HG03045 (cell line): Measurements from ENCODE around the gene RPH3AL.

Experiments used
- ATAC-seq: cut with Tn5 transposase; IDR thresholded peaks from one replicate; pipeline ENCODE4 v1.9.1; 2021; ENCODE audit warnings: mild to moderate bottlenecking, moderate library complexity; ENCODE audit not compliant: unreplicated experiment

RPH3AL gene

GRCh38 chr17:266219-266618 is 86.4 kb downstream of the RPH3AL start:
- ATAC-seq = no peak

GRCh38 chr17:265718-266117 is 86.9 kb downstream of the RPH3AL start:
- ATAC-seq = no peak

- ATAC-seq = no peak
Observed at GRCh38 chr17:263773-264172, 88.8 kb downstream of the RPH3AL start.

- no peak for ATAC-seq
Observed at GRCh38 chr17:263271-263670, 89.3 kb downstream of the RPH3AL start.

GRCh38 chr17:261635-262034 is 91.0 kb downstream of the RPH3AL start:
- no peak for ATAC-seq

- no peak for ATAC-seq
Observed at GRCh38 chr17:260944-261343, 91.7 kb downstream of the RPH3AL start.

- no peak for ATAC-seq
Observed at GRCh38 chr17:260031-260791, 92.4 kb downstream of the RPH3AL start.

GRCh38 chr17:259341-259976 is 93.1 kb downstream of the RPH3AL start:
- no peak for ATAC-seq

GRCh38 chr17:258906-259305 is 93.7 kb downstream of the RPH3AL start:
- ATAC-seq = no peak

- ATAC-seq = no peak
Observed at GRCh38 chr17:258045-258734, 94.4 kb downstream of the RPH3AL start.

GRCh38 chr17:253091-253846 is 99.3 kb downstream of the RPH3AL start:
- ATAC-seq = no peak

GRCh38 chr17:252456-252855 is 100.2 kb downstream of the RPH3AL start:
- ATAC-seq = no peak

GRCh38 chr17:251531-251930 is 101.1 kb downstream of the RPH3AL start:
- ATAC-seq = no peak

- ATAC-seq = no peak
Observed at GRCh38 chr17:250487-251300, 101.9 kb downstream of the RPH3AL start.

- no peak for ATAC-seq
Observed at GRCh38 chr17:249236-249993, 103.2 kb downstream of the RPH3AL start.

- ATAC-seq = no peak
Observed at GRCh38 chr17:248337-249235, 104.0 kb downstream of the RPH3AL start.

GRCh38 chr17:247767-248166 is 104.8 kb downstream of the RPH3AL start:
- no peak for ATAC-seq

- no peak for ATAC-seq
Observed at GRCh38 chr17:246851-247421, 105.7 kb downstream of the RPH3AL start.
